Left ventricle myocardium inferior (tissue), 1 donor: ENCODE measurements around the gene GOLPH3. TPM values are rescaled to one million over a fixed set of nuclear protein-coding genes. Genes with fewer than 3 reads are reported as not detected.

Experiments used
- DNase-seq: peaks from one replicate; pipeline ENCODE4 v3.0.0-alpha.2; 2020
- H3K27ac ChIP-seq: fragments of 200-600 bp; replicated peaks from 2 replicates; pipeline ENCODE4 v1.8.0; 2021
- H3K27me3 ChIP-seq: fragments of 200-600 bp; 2 replicates; pipeline ENCODE4 v1.8.0; 2021; ENCODE audit warnings: low read depth
- H3K36me3 ChIP-seq: fragments of 200-600 bp; 2 replicates; pipeline ENCODE4 v1.8.0; 2021
- H3K4me1 ChIP-seq: fragments of 200-600 bp; 2 replicates; pipeline ENCODE4 v1.8.0; 2021
- H3K4me3 ChIP-seq: fragments of 200-600 bp; 2 replicates; pipeline ENCODE4 v1.8.0; 2021; ENCODE audit warnings: mild to moderate bottlenecking, moderate library complexity
- H3K9me3 ChIP-seq: fragments of 200-600 bp; replicated peaks from 2 replicates; pipeline ENCODE4 v1.8.0; 2021
- CTCF ChIP-seq: fragments of 200-600 bp; IDR thresholded peaks from 2 replicates; pipeline ENCODE4 v1.8.0; 2021; ENCODE audit warnings: antibody characterized with exemption, mild to moderate bottlenecking, borderline replicate concordance
- intact Hi-C: fragments of 100-400 bp; cut with micrococcal nuclease; formaldehyde crosslinking; loops from one replicate; pipeline ENCODE4 v1.11.0; 2022
- total RNA-seq: library from RNA; stranded (reverse); fragmentation: NEBNext Ultra II Directional; extraction: Animal tissue kit (Norgen Biotek cat#: 25700); gene quantifications from one replicate; pipeline ENCODE4 v1.2.1, GENCODE V29; 2021
- donor health status: DM: no; HTN: yes; CAD: no; lungs with severe emphysema.

Gene GOLPH3
- total RNA-seq, 1 donor from 2014 or later: 42.8 TPM

- no peak for DNase-seq
- H3K36me3 ChIP-seq: no peaks in the 10 kb centered on the region
- TF ChIP-seq CTCF: no peak
- intact Hi-C loops: no loop called here
- H3K27me3 ChIP-seq: no peaks in the 10 kb centered on the region
- H3K4me1 ChIP-seq: peaks cover 26% of the 10 kb centered on the region
- H3K27ac ChIP-seq: no peak overlapping the region
- no peaks in the 10 kb centered on the region for H3K9me3 ChIP-seq
- no peak overlapping the region for H3K4me3 ChIP-seq
These were observed 22.9 kb upstream of the GOLPH3 start for GRCh38 chr5:32197032-32197431.

GRCh38 chr5:32195265-32195664, 21.1 kb upstream of the GOLPH3 start:
- H3K27me3 ChIP-seq: no peaks in the 10 kb centered on the region
- no peak for DNase-seq
- no peaks in the 10 kb centered on the region for H3K9me3 ChIP-seq
- no peak overlapping the region for H3K27ac ChIP-seq
- no peak overlapping the region for H3K4me3 ChIP-seq
- peaks cover 16% of the 10 kb centered on the region for H3K4me1 ChIP-seq
- TF ChIP-seq CTCF: no peak
- intact Hi-C loops: no loop called here
- no peaks in the 10 kb centered on the region for H3K36me3 ChIP-seq

DNA sequence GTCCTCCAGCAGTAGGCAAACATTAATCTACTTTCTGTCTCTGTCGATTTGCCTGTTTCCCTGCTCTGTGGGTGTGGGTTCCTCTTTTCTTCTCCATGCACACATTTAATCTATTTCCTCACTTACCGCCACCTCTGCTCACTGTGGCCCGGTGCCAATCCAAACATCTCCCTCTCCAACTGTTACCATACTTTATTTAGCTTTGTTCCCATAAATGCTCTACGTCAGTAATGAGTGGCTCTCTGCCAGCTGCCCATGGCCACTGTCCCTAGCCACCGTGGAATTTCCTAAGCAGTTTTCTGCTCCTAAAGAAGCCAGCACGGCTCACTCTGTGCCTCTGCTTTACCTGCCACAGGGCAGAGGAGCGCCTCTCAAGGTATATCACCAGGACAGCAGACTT, 19.5 kb upstream of the GOLPH3 start:
- intact Hi-C loops: no loop called here
- peaks cover 16% of the 10 kb centered on the region for H3K4me1 ChIP-seq
- no peaks in the 10 kb centered on the region for H3K36me3 ChIP-seq
- H3K27ac ChIP-seq: peak overlapping the region; percentile 51
- H3K4me3 ChIP-seq: peak overlapping the region; percentile 47
- H3K27me3 ChIP-seq: no peaks in the 10 kb centered on the region
- no peak for TF ChIP-seq CTCF
- no peaks in the 10 kb centered on the region for H3K9me3 ChIP-seq
- peak; percentile 88 for DNase-seq

DNA sequence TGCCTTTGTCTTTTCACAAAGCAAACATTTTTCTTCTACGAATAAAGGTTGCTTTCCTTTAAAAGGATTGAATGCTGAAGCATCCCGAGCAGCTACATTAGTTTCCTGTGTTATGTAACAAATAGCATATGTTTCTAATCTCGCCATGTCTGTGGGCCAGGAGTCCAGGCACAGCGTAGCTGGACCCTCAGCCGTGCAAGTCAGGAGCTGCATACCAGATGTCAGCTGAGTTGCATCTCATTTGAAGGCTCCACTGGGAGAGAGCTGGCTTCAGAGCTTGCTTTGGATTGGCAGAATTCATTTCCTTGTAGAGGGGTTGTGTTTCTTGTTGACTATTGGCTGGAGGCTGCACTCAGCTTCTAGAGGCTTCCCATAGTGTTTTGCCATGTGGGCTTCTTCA, 16.0 kb upstream of the GOLPH3 start:
- Histone ChIP-seq H3K27me3 (no peaks in the 10 kb centered on the region), H3K9me3 (peaks cover 11% of the 10 kb centered on the region), H3K27ac (peak overlapping the region; percentile 71), H3K4me3 (no peak overlapping the region), H3K4me1 (peaks cover 16% of the 10 kb centered on the region), H3K36me3 (no peaks in the 10 kb centered on the region)
- no peak for TF ChIP-seq CTCF
- intact Hi-C loops: no loop called here
- peak; percentile 68 for DNase-seq

GRCh38 chr5:32187675-32188074, 13.6 kb upstream of the GOLPH3 start:
- no peaks in the 10 kb centered on the region for H3K27me3 ChIP-seq
- no peak overlapping the region for H3K4me3 ChIP-seq
- peaks cover 4% of the 10 kb centered on the region for H3K4me1 ChIP-seq
- TF ChIP-seq CTCF: no peak
- no peak for DNase-seq
- H3K27ac ChIP-seq: no peak overlapping the region
- intact Hi-C loops: no loop called here
- H3K9me3 ChIP-seq: peaks cover 11% of the 10 kb centered on the region
- no peaks in the 10 kb centered on the region for H3K36me3 ChIP-seq
